ENCODE data around the gene UBE2J2.

Gene UBE2J2

GRCh38 chr1:1273512-1274298, at the start of gene UBE2J2:
UBE2J2 (minus strand) TSS chr1:1273854; CDS start chr1:1267992, 5,862 bp downstream.
- H3K4me3 ChIP-seq (ENCODE audit: low read depth, low read length) = peak within 1 kb of the TSS; percentile 74
- H3K9me3 ChIP-seq (ENCODE audit: control insufficient read depth, low read length) = no peaks in the 10 kb centered on the region
- peak within 1 kb of the TSS; percentile 82 for H3K4me2 ChIP-seq (ENCODE audit: low read length)
- no peak for TF ChIP-seq CTCF (IDR thresholded peaks at IDR 0.05)
- H3K9ac ChIP-seq = no peak within 1 kb of the TSS
- H3K27ac ChIP-seq = peak within 1 kb of the TSS; percentile 15
- no peaks in the 10 kb centered on the region for H3K36me3 ChIP-seq (ENCODE audit: control insufficient read depth, insufficient read depth, low read length)
- H3K79me2 ChIP-seq = peaks cover 21% of the 10 kb centered on the region
- peak within 1 kb of the TSS; percentile 87 for H2AFZ ChIP-seq
- H3K4me1 ChIP-seq = peaks cover 3% of the 10 kb centered on the region
- H3K27me3 ChIP-seq (ENCODE audit: control insufficient read depth, insufficient read depth, low read length) = no peaks in the 10 kb centered on the region

GRCh38 chr1:1322952-1323351, 49.3 kb upstream of the UBE2J2 start:
- Histone ChIP-seq H3K4me3 (ENCODE audit: low read depth, low read length) (no peak overlapping the region), H3K4me2 (ENCODE audit: low read length) (no peak overlapping the region)

DNA sequence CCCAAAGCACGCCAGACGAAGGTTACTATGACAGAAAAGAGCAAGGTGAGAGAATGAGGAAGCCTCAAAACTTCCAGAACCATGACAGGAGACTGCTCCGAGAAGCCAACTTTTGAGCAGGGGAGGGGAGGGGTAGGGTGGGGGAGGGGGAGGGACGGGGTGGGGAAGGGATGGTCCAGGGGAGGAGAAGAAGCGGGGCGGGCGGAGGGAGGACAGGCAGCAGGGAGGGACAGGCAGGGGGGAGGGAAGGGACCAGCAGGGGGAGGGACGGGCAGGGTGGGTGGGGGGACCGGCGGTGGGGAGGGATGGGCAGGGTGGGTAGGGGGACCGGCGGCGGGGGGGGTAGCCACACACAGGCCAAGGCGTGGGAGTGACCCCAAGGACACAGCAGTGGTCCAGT, 48.8 kb upstream of the UBE2J2 start:
- Histone ChIP-seq H3K9ac (no peak overlapping the region), H2AFZ (no peak overlapping the region), H3K27me3 (ENCODE audit: control insufficient read depth, insufficient read depth, low read length) (no peaks in the 10 kb centered on the region), H3K36me3 (ENCODE audit: control insufficient read depth, insufficient read depth, low read length) (no peaks in the 10 kb centered on the region), H3K27ac (no peak overlapping the region), H3K79me2 (peaks cover 22% of the 10 kb centered on the region), H3K4me2 (ENCODE audit: low read length) (no peak overlapping the region), H3K9me3 (ENCODE audit: control insufficient read depth, low read length) (no peaks in the 10 kb centered on the region), H3K4me3 (ENCODE audit: low read depth, low read length) (no peak overlapping the region), H3K4me1 (peaks cover 5% of the 10 kb centered on the region)
- TF ChIP-seq CTCF (IDR thresholded peaks at IDR 0.05) = no peak

More at GRCh38 chr1:1322952-1323351, 49.3 kb upstream of the UBE2J2 start:
- Histone ChIP-seq H3K9me3 (ENCODE audit: control insufficient read depth, low read length) (no peaks in the 10 kb centered on the region), H3K4me1 (peaks cover 5% of the 10 kb centered on the region), H3K27me3 (ENCODE audit: control insufficient read depth, insufficient read depth, low read length) (no peaks in the 10 kb centered on the region), H3K27ac (no peak overlapping the region), H3K79me2 (peaks cover 22% of the 10 kb centered on the region), H3K36me3 (ENCODE audit: control insufficient read depth, insufficient read depth, low read length) (no peaks in the 10 kb centered on the region), H2AFZ (no peak overlapping the region), H3K9ac (no peak overlapping the region)
- TF ChIP-seq CTCF (IDR thresholded peaks at IDR 0.05) = no peak

GRCh38 chr1:1321477-1321876, 47.8 kb upstream of the UBE2J2 start:
- TF ChIP-seq CTCF (IDR thresholded peaks at IDR 0.05) = no peak
- no peak overlapping the region for H2AFZ ChIP-seq
- no peak overlapping the region for H3K27ac ChIP-seq
- no peaks in the 10 kb centered on the region for H3K9me3 ChIP-seq (ENCODE audit: control insufficient read depth, low read length)
- peaks cover 5% of the 10 kb centered on the region for H3K4me1 ChIP-seq
- H3K4me3 ChIP-seq (ENCODE audit: low read depth, low read length) = no peak overlapping the region
- H3K79me2 ChIP-seq = peaks cover 22% of the 10 kb centered on the region
- H3K27me3 ChIP-seq (ENCODE audit: control insufficient read depth, insufficient read depth, low read length) = no peaks in the 10 kb centered on the region
- H3K36me3 ChIP-seq (ENCODE audit: control insufficient read depth, insufficient read depth, low read length) = no peaks in the 10 kb centered on the region
- no peak overlapping the region for H3K4me2 ChIP-seq (ENCODE audit: low read length)
- no peak overlapping the region for H3K9ac ChIP-seq

Measured in parathyroid adenoma (tissue), 2 donors.